ENCODE data around the gene DHRS11.

DHRS11 gene

DNA sequence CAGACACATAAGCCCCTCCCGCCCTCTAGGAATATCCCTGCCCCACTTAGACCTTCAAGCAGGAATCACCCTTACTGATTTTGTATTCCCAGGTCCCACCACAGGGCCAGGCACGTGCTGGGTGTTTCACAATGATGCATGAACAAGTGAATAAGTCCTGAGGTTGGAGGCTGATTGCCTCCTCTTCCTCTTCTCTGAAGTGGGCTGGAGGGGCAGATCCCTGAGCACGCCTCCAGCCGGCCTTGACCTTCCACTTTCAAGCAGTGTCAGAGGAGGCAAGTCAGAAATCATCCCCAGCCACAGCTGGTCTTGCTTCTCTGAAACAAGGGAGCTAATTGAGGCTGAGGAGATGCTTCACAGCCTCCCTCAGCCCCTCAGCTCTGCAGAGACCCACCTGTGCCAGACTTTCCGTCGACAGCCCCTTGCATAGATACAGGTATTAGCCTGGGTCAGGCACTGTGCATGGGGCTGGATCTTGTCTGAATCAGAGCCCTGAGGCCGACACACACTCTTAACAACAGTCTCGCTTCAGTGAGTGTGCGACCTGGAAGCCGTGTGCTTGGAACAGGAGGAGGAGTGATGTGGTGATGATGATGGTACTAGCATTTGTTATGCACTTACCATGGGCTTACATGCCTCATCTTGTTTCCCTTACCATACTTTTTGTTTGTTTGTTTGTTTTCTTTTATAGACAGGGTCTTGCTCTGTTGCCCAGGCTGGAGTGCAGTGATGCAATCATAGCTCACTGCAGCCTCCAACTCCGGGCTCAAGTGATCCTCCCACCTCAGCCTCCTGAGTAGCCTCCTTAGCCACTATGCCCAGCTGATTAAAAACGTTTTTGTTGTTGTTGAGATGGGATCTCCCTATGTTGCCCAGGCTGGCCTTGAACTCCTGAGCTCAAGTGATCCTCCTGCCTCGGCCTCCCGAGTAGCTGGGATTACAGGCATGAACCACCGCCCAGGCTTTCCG lies 24.7 kb downstream of the DHRS11 start:
- DNase-seq: no peak

DNA sequence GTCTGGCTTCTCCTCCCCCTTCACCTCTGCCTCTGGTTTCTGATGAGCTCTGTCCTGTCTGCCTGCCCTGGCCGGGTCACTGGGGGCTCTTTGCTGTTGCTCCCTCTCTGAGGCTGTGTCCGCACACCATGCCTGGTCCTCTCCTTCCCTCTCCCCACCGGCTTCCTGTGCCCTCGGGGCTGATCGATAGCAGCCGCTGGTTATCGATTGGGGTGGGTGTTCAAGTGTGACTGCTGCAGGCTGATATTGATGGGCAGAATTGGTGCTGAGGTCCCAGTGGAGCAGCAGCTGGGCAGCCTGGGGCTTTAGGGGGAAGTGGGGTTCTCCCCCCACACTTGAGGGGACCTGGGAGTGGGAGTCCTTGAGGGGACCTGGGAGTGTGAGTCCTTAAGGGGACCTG lies 26.1 kb downstream of the DHRS11 start:
- no peak for DNase-seq

GRCh38 chr17:36623281-36623680 lies 31.6 kb downstream of the DHRS11 start:
- no peak for DNase-seq

GRCh38 chr17:36625188-36625587 lies 33.5 kb downstream of the DHRS11 start:
- no peak for DNase-seq

GRCh38 chr17:36627101-36627500 lies 35.4 kb downstream of the DHRS11 start:
- DNase-seq: no peak

DNA sequence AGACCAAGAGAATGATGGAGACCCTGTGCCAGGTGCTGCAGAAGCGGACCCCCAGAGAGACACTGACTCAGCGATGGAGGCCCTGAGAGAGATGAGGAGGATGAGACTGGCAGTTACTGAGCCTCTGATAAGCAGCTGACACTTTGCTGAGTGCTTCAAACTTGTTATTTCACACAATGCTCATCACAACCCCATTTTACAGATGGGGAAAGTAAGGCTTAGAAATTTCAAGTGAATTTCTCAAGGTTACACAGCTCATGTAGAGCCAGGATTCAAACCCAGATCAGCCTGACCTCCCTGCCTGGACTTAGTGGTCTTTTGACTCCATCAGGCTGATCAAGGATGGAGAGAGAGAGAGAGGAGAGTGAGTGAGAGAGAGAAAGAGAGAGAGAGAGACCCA lies 36.9 kb downstream of the DHRS11 start:
- DNase-seq: no peak

GRCh38 chr17:36629252-36629847 lies 37.7 kb downstream of the DHRS11 start:
- no peak for DNase-seq

DNA sequence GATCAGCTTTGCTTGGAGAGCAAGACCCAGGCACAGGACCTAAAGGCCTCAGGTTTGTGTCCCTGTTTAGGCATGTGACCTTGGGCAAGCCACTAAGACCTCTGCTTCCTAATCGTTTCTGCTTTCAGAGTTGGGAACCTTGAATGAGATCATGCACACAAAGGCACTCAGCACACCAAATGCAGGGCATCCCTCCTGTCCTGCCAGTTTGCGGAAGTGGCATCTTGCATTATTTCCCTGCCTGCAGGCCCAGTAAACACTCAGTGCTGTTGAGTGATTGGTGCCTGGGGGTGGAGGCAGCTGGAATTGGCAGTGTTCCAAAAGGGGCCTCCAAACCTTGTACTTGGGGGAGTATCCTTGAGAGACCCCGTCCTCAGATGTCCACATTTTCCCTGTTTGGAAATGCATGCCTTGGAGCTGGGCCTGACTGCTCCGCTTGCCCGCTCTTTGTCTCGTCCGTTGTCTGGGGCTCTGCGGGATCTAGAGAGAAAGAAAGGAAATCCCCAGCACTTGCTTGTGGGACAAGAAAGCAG lies 38.4 kb downstream of the DHRS11 start:
- DNase-seq: no peak

DNA sequence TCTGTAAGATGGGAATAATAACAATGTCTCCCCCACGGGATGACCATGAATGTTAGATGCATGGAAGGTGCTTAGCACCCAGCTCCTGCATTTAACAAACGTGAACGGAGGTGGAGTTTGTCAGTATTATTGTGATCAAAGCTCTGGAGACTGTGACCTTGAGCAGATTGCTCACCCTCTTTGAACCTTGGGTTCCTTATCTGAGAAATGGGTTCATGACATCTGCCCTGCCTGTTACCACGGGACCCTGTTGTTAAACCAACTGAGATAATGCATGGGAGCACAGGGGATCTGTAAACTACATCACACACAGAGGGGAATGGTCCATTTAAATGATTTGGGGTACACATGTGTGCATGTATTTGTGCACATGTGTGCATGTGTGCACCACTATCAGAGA lies 39.3 kb downstream of the DHRS11 start:
- DNase-seq: no peak

DNA sequence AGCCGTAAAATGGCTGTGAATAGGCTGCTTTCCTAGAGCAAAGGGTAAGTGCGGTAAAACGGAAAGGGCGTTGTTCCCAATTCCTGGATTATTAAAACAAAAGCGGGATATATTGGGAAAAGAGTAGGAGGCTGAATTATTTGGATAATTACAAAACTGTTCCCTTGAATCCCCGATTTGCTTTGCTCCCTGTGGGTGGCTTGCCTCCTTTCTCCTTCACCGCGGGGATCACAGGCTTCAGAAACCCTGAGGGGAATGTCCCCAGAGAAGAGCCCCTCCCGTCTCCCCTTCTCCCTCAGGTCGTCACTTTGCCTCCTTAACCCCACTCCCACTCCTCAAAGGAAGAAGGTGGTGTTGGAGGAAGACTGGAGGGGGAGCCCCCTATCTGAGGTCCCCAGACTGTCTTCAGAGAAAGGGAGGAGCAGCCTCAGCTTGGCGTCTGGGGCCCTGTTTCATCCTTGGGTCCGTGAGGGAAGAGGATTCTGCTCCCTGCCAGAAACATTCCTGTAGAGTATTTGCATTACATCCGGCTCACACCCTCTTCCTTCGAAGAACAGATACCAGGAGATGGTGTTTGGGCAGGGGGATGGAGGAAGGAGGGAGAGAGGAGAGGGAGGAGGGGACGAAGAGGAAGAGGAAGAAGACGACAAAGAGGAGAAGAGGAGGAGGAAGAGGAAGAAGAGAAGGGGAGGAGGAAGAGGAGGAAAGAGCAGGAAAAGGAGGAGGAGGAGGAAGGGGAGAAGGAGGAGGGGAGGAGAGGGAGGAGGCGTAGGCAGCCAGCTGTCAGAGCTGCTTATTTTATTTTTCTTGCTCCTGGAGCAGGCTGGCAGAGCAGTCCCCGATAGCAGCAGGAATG lies 41.5 kb downstream of the DHRS11 start:
- DNase-seq: no peak

DNA sequence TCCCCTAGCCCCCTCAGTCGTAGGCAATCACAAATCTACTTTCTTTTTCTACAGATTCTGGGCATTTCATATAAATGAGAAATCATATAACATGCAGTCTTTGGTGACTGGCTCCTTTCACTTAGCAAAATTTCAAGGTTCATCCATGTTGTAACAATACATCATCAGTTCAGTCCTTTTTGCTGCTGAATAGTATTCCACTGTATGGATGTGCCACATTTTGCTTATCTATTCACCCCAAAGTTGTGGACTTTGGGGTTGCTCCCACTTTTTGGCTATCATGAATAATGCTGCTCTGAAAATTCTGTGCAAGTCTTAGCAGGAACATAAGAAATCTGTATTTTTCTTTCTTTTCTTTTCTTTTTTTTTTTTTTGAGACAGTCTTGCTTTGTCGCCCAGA lies 48.7 kb downstream of the DHRS11 start:
- DNase-seq: no peak

- no peak for DNase-seq
These were observed 49.2 kb downstream of the DHRS11 start for GRCh38 chr17:36640836-36641235.

DNA sequence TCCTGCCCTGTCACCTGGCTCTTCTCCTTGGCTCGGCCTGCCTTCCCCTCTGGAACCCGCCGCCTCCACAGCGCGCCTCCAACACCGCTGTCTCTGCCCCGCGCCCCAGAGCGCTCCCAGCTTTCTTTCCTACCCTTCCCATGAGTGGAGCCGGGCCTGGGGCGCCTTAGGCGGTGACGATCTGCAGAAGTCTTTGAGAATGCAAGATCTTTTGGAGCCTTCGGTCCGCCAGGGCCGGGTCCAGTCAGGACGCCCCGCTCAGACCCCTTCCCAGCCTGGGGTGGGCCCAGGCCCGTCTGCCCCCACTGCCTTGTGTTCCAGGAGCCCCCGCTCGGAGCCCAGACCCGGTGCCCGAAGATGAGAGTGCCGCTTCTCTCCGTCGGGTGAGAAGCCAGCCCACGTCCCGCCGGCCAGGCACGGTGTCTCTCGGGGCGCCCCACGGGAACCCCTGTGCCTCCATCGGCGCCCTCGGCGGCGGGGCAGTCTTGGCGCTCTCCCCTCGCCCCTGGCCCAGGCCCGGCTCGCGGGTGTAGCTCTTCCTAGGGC lies 49.7 kb downstream of the DHRS11 start:
- DNase-seq: no peak

GRCh38 chr17:36641877-36642845 lies 50.5 kb downstream of the DHRS11 start:
- no peak for DNase-seq

DNA sequence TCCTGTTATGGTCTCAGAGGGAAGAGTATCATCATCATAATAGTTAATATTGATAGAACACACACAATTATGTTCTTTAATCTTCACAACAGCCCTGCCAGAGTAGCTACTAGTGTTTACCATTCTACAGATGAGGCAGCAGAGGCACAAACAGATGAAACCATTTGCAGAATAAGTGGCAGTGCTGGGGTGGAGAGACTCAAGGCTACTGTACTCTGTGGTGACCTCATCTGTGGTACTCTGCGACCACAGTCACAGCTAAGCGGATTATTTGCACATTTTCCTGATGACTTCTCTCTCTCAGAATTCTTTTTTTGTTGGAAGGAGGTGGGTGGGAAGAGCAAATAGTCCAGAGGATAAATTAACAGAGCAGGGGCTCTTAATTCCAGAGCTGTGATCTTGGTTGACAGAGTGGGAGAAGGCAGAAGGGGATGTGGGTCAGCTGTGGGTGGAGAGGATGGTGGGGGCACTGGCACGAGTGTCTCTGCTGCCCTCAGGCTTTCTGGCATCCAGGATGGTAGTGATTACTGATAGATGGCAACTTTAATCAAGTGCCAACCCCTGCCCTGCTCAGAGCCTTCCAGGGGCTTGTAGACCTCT lies 51.5 kb downstream of the DHRS11 start:
- DNase-seq: no peak

- no peak for DNase-seq
These were observed 53.7 kb downstream of the DHRS11 start for GRCh38 chr17:36645422-36645821.

GRCh38 chr17:36647636-36648035 lies 56.0 kb downstream of the DHRS11 start:
- DNase-seq: no peak

DNA sequence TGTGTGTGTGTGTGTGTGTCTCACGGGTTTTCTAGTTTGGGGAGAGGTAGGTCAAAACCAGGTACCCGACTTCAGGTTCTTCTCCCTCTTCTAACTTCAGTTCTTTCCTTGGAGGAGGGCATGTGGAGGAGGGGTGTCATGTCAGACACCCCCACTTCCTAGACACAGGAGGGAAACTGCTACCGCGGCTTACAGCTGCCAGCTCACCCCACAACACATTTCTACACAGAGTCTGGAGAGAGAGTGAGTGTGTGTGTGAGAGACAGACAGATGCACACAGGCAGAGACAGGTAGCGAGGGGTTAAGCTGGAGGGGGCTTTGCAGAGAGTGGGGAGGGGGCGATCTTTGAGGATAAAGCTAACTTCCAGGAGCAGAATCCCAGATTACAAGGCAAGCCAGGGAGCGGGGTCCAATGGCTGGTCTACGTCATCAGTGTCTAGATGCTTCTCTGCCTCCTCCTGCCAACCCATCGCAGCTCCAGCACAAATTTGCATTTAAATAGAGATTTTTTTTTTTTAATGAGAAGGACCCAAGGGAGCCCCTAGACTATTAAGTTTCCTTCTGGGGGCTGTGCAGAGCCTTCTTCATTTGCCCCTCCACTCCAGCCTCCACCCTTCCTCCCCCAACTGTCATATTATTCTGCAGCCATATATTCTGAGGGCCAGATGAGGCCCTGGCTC lies 58.6 kb downstream of the DHRS11 start:
- DNase-seq: no peak

Measured in amniotic stem cell (primary cell).